Right cardiac atrium (tissue), 5 donors: Measurements from ENCODE around the gene RDH13. TPM values are rescaled to one million over a fixed set of nuclear protein-coding genes. Genes with fewer than 3 reads are reported as not detected.
A peak's percentile ranks its signal among the peaks of the same experiment; 100 is the strongest.
"Not testable (repeated sequence)": the region's sequence is repeated elsewhere in the genome, so short reads cannot be mapped to it uniquely, and the experiment has no call there.

ENCODE experiments used
- ATAC-seq, 2 donors: fragments of 200-7000 bp; cut with Tn5 transposase; one replicate each; pipeline versions ENCODE4 v1.8.0 to v1.9.1; 2020; ENCODE audit warnings: moderate library complexity in 2 of 2, mild to moderate bottlenecking in 1 of 2
- DNase-seq, 3 donors: peaks; one replicate each; pipeline ENCODE4 v3.0.0-alpha.2; 2020
- H3K27ac ChIP-seq: one replicate; pipeline ENCODE4 v1.5.1; 2013; ENCODE audit warnings: mild to moderate bottlenecking, low read length, control low read depth, moderate library complexity
- H3K27me3 ChIP-seq: one replicate; pipeline ENCODE4 v1.6.1; 2013; ENCODE audit not compliant: control insufficient read depth, insufficient read depth
- H3K4me1 ChIP-seq: one replicate; pipeline ENCODE4 v1.6.1; 2013; ENCODE audit warnings: low read length; ENCODE audit not compliant: control insufficient read depth, insufficient read depth
- H3K4me3 ChIP-seq: one replicate; pipeline ENCODE4 v1.5.1; 2013; ENCODE audit warnings: low read length, control low read depth
- H3K9me3 ChIP-seq: one replicate; pipeline ENCODE4 v1.6.1; 2013; ENCODE audit warnings: low read length; ENCODE audit not compliant: control insufficient read depth
- WGBS: extraction: QIAGEN DNeasy Blood & Tissue Kit; methylation state at CpG from one replicate; pipeline ENCODE4 v1.1.7; 2013; 5-methylcytosine and 5-hydroxymethylcytosine counted together
- intact Hi-C, 4 donors: fragments of 100-400 bp; cut with DNase I; formaldehyde crosslinking; loops; one replicate each; pipeline versions ENCODE4 v1.11.0 to v1.14.0; 2022 to 2023
- polyA plus RNA-seq: library from polyadenylated mRNA; stranded (reverse); fragments of 200-250 nt; gene quantifications from one replicate; pipeline ENCODE4 v1.2.3, GENCODE V29; 2013
- total RNA-seq, 4 donors: library from RNA; stranded (reverse); fragmentation: NEBNext Ultra II Directional; extraction: Animal tissue kit (Norgen Biotek cat#: 25700); gene quantifications; one replicate each; pipeline ENCODE4 v1.2.1, GENCODE V29; 2021
- donor health status: healthy with polysubstance abuse.
- donor health status: DM: no; HTN: yes; CAD: no.
- donor health status: DM: no; HTN: no; CAD: no.
- donor health status: DM: no; HTN: yes; CAD: no; lungs with severe emphysema.
- donor health status: DM: yes; HTN: yes; CAD: no.

The RDH13 gene
- total and polyA plus RNA-seq, 5 donors: 25.5 to 42.6 (median 30.1) TPM

DNA sequence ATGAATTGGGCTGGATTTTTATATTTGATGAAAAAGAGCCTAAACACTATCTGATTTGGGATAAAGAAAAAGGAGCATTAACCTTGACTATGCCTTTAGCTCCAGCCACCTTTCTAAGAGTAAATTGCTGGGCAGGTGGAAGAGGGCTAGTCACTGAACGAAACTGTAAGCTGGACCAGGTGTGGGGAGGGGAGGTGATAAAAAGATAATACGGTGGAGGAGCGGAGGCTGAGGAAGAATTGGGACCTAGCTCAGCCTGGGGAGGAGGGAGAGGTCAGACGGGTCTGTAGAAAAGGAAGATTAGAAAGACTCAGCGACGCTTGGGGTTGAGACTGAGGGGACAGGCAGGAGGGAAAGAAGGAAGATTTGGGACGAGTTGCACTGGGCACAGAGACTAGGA is 52.4 kb downstream of the RDH13 start:
- ATAC-seq, H3K9me3 ChIP-seq, H3K4me3 ChIP-seq, H3K27me3 ChIP-seq, DNase-seq, intact Hi-C loops, H3K4me1 ChIP-seq, H3K27ac ChIP-seq: not testable (repeated sequence)
- 71% methylated on average over 7 of the region's 7 CpGs for WGBS

DNA sequence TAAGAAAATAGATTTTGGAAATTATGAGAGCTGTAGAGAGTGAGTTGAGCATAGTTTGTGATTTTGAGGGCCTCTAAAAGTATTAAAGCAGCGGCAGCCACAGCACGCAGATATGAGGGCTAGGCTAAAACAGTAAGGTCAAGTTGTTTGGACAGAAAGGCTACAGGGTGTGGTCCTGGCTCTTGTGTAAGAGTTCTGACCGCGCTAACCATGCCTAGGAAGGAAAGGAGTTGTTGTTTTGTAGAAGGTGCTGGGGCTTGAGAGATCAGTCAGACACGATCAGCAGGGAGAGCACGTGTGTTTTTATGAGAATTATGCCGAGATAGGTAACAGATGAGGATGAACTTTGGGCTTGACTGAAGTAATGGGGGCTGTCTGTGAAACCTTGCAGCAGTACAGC is 54.2 kb downstream of the RDH13 start:
- H3K9me3 ChIP-seq, H3K4me3 ChIP-seq, H3K27ac ChIP-seq, ATAC-seq, H3K27me3 ChIP-seq, DNase-seq, H3K4me1 ChIP-seq, intact Hi-C loops: not testable (repeated sequence)
- 79% methylated on average over 7 of the region's 7 CpGs for WGBS

DNA sequence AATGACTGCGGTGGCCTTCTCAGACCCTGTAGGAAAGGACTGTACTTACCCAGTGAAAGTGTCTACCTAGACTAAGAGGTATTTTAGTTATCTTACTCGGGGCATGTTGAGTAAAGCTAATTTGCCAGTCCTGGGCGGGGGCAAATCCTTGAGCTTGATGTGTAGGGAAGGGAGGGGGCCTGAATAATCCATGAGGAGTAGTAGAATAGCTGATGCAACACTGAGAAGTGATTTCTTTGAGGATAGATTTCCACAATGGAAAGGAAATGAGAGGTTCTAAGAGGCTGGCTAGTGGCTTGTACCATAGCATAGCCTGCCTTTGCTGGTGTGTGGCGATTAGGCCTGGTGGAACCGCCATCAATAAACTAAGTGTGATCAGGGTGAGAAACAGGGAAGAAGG is 54.8 kb downstream of the RDH13 start:
- H3K27ac ChIP-seq, H3K9me3 ChIP-seq, H3K4me1 ChIP-seq, ATAC-seq, intact Hi-C loops, DNase-seq, H3K4me3 ChIP-seq, H3K27me3 ChIP-seq: not testable (repeated sequence)
- whole genome bisulfite sequencing: 87% methylated on average over 5 of the region's 5 CpGs

DNA sequence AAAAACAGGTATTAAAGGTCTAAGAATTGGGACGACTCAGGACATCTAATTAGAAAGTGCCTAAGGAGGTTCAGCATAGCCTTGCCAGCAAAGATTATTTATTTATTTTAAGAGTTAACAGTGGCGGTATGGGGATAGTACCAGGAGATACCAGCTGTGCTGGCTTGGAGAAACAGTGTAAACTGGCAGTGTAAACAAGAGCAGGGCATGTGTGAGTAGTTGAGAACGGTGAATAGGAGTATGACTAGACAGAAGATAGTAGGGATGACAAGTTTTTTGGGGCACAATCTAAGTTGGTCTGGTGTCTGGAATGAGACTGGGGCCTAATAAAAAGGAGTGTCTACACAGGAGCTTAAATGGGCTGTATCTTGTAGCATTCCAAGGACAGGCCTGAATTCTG is 55.4 kb downstream of the RDH13 start:
- intact Hi-C loops, H3K4me3 ChIP-seq, H3K4me1 ChIP-seq, H3K27me3 ChIP-seq, ATAC-seq, H3K27ac ChIP-seq, DNase-seq, H3K9me3 ChIP-seq: not testable (repeated sequence)
- WGBS: 74% methylated on average over 3 of the region's 3 CpGs

DNA sequence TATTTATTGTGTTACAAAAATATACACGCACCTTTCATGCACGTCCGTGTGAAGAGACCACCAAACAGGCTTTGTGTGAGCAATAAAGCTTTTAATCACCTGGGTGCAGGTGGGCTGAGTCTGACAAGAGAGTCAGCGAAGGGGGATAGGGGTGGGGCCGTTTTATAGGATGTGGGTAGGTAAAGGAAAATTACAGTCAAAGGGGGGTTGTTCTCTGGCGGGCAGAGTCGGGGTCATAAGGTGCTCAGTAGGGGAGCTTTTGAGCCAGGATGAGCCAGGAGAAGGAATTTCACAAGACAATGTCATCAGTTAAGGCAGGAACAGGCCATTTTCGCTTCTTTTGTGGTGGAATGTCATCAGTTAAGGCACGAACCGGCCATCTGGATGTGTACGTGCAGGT is 56.2 kb downstream of the RDH13 start:
- intact Hi-C loops, H3K9me3 ChIP-seq, H3K4me3 ChIP-seq, H3K27ac ChIP-seq, H3K4me1 ChIP-seq, DNase-seq, H3K27me3 ChIP-seq, ATAC-seq: not testable (repeated sequence)
- 74% methylated on average over 11 of the region's 11 CpGs for WGBS

GRCh38 chr19:55005684-55006488 is 57.1 kb downstream of the RDH13 start:
- Histone ChIP-seq H3K9me3 (no peaks in the 10 kb centered on the region), H3K27ac (no peak overlapping the region), H3K4me3 (no peak overlapping the region), H3K27me3 (no peaks in the 10 kb centered on the region), H3K4me1 (no peaks in the 10 kb centered on the region)
- ATAC-seq (peak in 1 of 2 donors; percentile 45), DNase-seq (no peak)
- intact Hi-C loops: no loop called here
- WGBS: 58% methylated on average over 10 of the region's 10 CpGs

- H3K4me3 ChIP-seq: no peak overlapping the region
- intact Hi-C loops: no loop called here
- WGBS: 66% methylated on average over 5 of the region's 5 CpGs
Observed at GRCh38 chr19:55000761-55001160, 62.2 kb downstream of the RDH13 start.

GRCh38 chr19:54998751-54999239 is 64.2 kb downstream of the RDH13 start:
- intact Hi-C loops, H3K4me1 ChIP-seq, H3K27ac ChIP-seq, H3K4me3 ChIP-seq, H3K9me3 ChIP-seq, H3K27me3 ChIP-seq, DNase-seq, ATAC-seq: not testable (repeated sequence)
- 86% methylated on average over 22 of the region's 23 CpGs for WGBS

More at GRCh38 chr19:55000761-55001160, 62.2 kb downstream of the RDH13 start:
- Histone ChIP-seq H3K27me3 (no peaks in the 10 kb centered on the region), H3K9me3 (no peaks in the 10 kb centered on the region), H3K27ac (no peak overlapping the region), H3K4me1 (no peaks in the 10 kb centered on the region)
- no peak for DNase-seq
- no peak for ATAC-seq

- DNase-seq: no peak
- Histone ChIP-seq H3K4me1 (no peaks in the 10 kb centered on the region), H3K27ac (no peak overlapping the region), H3K27me3 (no peaks in the 10 kb centered on the region), H3K9me3 (no peaks in the 10 kb centered on the region), H3K4me3 (no peak overlapping the region)
- intact Hi-C loops: no loop called here
- WGBS: 74% methylated on average over 3 of the region's 3 CpGs
- ATAC-seq: no peak
Observed at GRCh38 chr19:54995561-54995960, 67.4 kb downstream of the RDH13 start.
